AG10803 (cell line): Measurements from ENCODE around the gene ATXN1.
A peak's percentile ranks its signal among the peaks of the same experiment; 100 is the strongest.
"Not testable (repeated sequence)": the region's sequence is repeated elsewhere in the genome, so short reads cannot be mapped to it uniquely, and the experiment has no call there.

Experiments
- DNase-seq: peaks from one replicate; pipeline ENCODE4 v3.0.0; 2010; ENCODE audit warnings: low read depth
- H3K4me3 ChIP-seq: 2 replicates; pipeline ENCODE4 v1.5.1; 2011; ENCODE audit warnings: mild to moderate bottlenecking, low read length, control low read depth
- TF ChIP-seq, protein P1 (sequence below): conservative IDR thresholded peaks from 2 replicates; pipeline ENCODE4 v1.5.1; 2011; ENCODE audit warnings: mild to moderate bottlenecking, low read length, control low read depth, inconsistent platforms

ATXN1 gene

DNA sequence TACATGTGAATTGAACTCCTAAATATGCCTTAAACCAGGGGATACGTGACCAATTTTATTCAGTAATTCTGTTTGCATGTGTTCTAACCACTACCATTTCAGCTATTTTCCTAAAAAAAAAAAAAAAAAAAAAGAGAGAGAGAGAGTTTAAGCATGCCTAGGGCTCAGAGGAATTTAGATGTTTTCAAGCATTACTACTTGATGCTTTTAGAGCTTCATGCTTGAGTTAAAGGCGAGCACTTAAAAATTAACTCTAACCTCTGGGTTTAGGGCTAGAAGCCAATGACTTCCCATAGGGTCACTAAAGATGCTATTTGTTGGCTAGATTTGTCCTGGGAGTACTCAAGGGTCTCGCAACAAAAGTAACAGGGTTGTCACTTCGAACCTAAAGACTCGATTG lies 217.7 kb downstream of the ATXN1 start:
- no peak overlapping the region for H3K4me3 ChIP-seq
- TF ChIP-seq, protein P1, sequence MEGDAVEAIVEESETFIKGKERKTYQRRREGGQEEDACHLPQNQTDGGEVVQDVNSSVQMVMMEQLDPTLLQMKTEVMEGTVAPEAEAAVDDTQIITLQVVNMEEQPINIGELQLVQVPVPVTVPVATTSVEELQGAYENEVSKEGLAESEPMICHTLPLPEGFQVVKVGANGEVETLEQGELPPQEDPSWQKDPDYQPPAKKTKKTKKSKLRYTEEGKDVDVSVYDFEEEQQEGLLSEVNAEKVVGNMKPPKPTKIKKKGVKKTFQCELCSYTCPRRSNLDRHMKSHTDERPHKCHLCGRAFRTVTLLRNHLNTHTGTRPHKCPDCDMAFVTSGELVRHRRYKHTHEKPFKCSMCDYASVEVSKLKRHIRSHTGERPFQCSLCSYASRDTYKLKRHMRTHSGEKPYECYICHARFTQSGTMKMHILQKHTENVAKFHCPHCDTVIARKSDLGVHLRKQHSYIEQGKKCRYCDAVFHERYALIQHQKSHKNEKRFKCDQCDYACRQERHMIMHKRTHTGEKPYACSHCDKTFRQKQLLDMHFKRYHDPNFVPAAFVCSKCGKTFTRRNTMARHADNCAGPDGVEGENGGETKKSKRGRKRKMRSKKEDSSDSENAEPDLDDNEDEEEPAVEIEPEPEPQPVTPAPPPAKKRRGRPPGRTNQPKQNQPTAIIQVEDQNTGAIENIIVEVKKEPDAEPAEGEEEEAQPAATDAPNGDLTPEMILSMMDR: no peak
- peak; percentile 62 for DNase-seq

DNA sequence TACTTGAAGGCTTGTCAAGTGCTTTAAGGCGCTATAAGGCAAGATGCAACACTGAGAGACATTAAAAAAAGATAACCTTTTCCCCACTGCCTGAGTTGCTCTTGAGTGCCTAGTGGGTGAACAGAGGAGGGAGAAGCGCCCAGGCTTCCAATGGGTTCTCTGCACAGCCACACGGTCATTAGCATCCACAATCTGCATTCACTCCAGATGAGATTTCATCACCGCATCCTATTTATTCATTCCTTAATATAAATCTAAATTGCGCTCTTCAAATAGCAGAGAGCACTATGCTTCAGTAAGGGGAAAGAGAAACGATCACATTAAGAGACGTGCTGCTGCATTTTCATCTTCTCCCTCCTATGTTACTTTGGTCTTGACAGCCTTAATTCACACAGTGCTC lies 219.2 kb downstream of the ATXN1 start:
- no peak overlapping the region for H3K4me3 ChIP-seq
- no peak for DNase-seq
- TF ChIP-seq, protein P1: no peak

DNA sequence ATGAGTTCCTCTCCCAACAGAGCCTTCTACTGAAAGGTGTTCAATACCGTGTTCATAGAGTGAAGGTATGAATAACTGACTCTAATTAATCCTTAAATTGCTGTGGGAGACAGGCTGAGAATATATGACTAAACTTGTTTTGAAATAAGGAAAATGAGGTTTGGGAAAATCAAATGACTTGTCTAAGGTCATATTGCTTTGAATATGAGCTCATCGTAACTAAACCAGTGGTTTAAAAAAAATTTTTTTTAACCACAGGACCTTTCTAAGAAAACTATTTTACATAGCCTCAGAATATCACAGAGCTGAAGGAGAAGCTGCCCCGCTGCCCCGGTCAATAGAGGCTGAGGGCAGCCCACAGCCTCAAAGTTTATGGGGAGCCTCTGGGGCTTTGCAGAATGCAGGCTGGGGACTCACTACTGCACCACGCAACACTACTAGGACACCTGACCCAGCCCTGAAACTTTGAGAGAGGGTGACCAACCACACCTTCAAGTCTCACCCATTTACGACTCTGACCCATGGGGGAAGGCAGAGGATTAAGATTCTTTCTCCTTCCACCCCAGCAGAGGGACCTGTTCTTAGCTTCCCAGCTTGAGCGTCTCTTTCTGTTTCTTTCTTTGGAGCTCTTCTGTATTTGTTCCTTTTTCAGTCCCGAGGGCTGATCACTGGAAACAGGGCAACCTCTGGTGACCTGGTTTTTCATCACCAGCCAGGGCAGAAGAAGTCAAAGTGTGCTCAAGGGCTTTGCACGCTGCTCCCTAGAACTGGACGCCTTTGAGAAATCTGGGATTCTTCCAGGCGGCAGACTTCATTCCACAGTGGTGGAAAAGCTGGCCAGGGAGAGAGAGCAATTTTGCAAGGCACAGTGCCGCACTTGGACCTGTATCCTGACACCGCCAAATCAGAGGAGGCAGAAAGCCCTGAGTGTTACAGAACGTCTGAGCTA lies 220.2 kb downstream of the ATXN1 start:
- no peak overlapping the region for H3K4me3 ChIP-seq
- peak; percentile 45 for DNase-seq
- TF ChIP-seq, protein P1: no peak; the same call in 1 of the 2 replicates

DNA sequence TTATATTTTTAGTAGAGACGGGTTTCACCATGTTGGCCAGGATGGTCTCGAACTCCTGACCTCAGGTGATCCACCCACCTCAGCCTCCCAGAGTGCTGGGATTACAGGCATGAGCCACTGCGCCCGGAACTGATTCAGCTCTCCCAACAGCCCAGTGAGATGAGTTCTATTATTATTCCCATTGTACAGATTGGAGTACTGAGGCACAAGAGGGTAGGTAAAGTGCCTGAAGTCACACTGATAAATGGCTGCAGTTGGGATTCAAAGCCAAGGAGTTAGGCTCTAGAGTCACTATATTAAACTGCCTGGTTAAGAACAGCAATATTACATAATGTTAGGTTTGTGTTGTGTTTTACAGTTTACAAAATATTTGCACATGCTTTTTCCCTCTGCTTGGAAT lies 220.9 kb downstream of the ATXN1 start:
- H3K4me3 ChIP-seq, DNase-seq: not testable (repeated sequence)

DNA sequence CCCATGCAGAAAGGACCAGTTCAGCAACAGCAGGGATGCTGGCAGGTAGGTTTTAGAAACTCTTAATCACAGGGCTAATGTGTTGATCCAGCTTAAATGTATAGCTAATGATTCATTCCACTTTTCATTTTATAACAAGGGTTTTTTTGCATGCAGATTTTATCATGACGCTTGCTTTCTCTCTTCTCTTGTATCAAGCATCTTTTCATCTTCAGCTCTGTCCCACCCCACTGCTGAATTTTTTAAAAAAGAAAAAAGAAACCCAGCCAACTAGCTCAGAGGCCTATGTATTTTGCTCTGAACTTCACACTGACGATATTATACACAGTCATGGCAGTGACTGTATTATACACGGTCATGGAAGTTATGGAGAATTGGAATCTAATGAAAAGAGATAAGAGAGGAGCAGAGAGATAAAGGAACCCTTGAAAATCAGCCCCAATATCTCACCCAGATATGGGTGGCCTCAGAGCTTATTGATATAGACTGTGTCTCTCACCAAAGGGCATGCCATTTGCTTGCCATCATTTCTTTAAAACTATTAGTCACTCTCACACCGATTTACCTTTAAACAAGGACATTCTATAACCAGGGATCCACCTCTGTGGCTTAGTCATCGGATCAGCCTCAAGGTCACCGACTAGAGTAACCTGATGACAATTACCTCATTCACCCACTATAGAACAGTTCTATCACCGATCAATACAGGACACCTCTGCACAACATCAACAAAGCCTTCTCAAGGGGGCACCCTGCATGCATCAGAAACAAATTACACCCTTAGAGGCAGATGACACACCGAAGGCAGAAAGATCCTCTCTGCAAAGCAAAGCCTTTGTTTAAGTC lies 222.0 kb downstream of the ATXN1 start:
- DNase-seq: no peak
- no peak overlapping the region for H3K4me3 ChIP-seq
- TF ChIP-seq, protein P1: no peak

DNA sequence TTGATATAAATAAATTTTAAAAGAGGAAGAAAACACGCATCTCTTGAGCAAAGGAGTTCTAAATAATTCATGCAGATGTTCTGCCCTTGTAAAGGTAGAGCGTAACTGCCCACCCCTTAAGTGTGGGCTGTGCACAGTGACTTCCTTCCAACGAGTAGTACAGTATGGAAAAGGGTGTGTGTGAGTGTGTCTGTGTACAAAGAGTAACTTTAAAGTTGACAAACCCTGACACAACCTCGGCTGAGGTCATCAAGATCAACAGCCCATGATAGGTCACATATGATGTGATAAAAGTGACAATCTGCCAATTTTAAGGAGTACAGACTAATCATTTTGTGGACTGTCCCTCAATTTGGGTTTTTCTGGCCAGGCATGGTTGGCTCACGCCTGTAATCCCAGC lies 225.7 kb downstream of the ATXN1 start:
- no peak for DNase-seq
- no peak overlapping the region for H3K4me3 ChIP-seq
- TF ChIP-seq, protein P1: no peak

DNA sequence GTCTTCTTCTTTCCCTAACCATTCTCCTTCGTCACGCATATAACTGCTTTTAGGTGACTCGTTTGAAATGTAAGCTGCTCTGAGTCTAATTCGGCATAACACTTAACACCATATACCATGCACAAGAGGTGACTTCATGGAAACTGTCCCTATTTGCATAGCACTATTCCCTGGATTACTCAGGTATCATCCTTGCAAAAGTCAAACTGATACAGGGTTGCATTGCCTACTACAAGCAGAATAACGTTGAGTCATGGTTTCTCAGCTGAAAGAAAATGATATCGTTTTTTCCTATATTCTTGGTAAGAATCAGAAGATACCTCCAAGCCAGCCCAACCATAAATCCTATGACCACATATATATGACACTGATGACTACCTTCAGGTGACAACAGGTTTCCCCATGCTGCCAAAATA lies 227.5 kb downstream of the ATXN1 start:
- TF ChIP-seq, protein P1: no peak
- no peak for DNase-seq
- no peak overlapping the region for H3K4me3 ChIP-seq
